ENCODE measurements around the gene TEX19. TPM values are rescaled to one million over a fixed set of nuclear protein-coding genes. Genes with fewer than 3 reads are reported as not detected.

TEX19 gene
- total and polyA plus RNA-seq, 2 of the 4 experiments (the other 2 are of a cell fraction), result under 0.01 to 0.03 TPM

- no peak for TF ChIP-seq RAD21 (IDR thresholded peaks at IDR 0.05; ENCODE audit: low read length)
- ChIA-PET POLR2A (ENCODE audit: unreplicated experiment) (interaction anchor here (0.5 kb wide), 1 partner anchor 24 kb away, joined by 3 read pairs; no protein-coding TSS in a partner anchor), CTCF (no interaction called here)
- no peak overlapping the region for H2BK5ac ChIP-seq (ENCODE audit: low read depth, low read length, poor library complexity, severe bottlenecking)
- H2AFZ ChIP-seq (replicated peaks; ENCODE audit: low read length, poor library complexity), result no peak overlapping the region
- DNase-seq (no peak), ATAC-seq (ENCODE audit: low read depth) (no peak; the same call in 1 of the 2 replicates)
- intact Hi-C loops (cut with micrococcal nuclease), result no loop called here
- no peak overlapping the region for H3K56ac ChIP-seq (ENCODE audit: extremely low read depth, insufficient read depth, low read length)
- H2BK120ac ChIP-seq (ENCODE audit: low read depth, low read length), result no peak overlapping the region
- no peak overlapping the region for H4K5ac ChIP-seq (ENCODE audit: low read depth, low read length)
- no peak overlapping the region for H2BK15ac ChIP-seq (ENCODE audit: low read depth, low read length)
- H3K23ac ChIP-seq (ENCODE audit: low read depth, low read length), result no peak overlapping the region
- H2AK9ac ChIP-seq (replicated peaks; ENCODE audit: low read depth, low read length, poor library complexity), result no peak overlapping the region
- no peak overlapping the region for H3K18ac ChIP-seq (ENCODE audit: low read depth, low read length)
- no peak overlapping the region for H3K4me2 ChIP-seq (ENCODE audit: low read depth, low read length)
- H3K4ac ChIP-seq (ENCODE audit: low read depth, low read length), result no peak overlapping the region
- H3K9me1 ChIP-seq (ENCODE audit: insufficient read depth, low read length), result peaks cover 7% of the 10 kb centered on the region; the same call in 1 of the 2 replicates
- no peaks in the 10 kb centered on the region for H3K4me1 ChIP-seq (ENCODE audit: control insufficient read depth, insufficient read depth, low read length)
- no peak overlapping the region for H3K9ac ChIP-seq (ENCODE audit: low read depth, low read length)
- in situ Hi-C loops (cut with MboI; ENCODE audit: low sequenced_read_pairs), result no loop called here
- peaks cover 46% of the 10 kb centered on the region for H3K27me3 ChIP-seq (ENCODE audit: control insufficient read depth, insufficient read depth, low read length)
- H3K9me3 ChIP-seq (ENCODE audit: control insufficient read depth, insufficient read depth, low read length), result no peaks in the 10 kb centered on the region
- no peak overlapping the region for H3K14ac ChIP-seq (replicated peaks; ENCODE audit: low read depth, low read length)
- WGBS, 2 experiments (ENCODE audit: extremely low coverage in 2 of 2, insufficient read length in 1 of 2), result 59% methylated on average over 14 of the region's 32 CpGs; no CpG with 5 or more reads in 1 of the 2 experiments
- no peak overlapping the region for H4K91ac ChIP-seq (ENCODE audit: insufficient read depth, low read depth, low read length)
- H3K36me3 ChIP-seq (ENCODE audit: control insufficient read depth, insufficient read depth, low read length), result no peaks in the 10 kb centered on the region
- no peak overlapping the region for H2BK20ac ChIP-seq (ENCODE audit: low read depth, low read length)
- no peaks in the 10 kb centered on the region for H3K79me1 ChIP-seq (ENCODE audit: low read depth in 1 of 2, low read length in 2 of 2)
- dilution Hi-C loops (cut with HindIII; ENCODE audit: low sequenced_read_pairs, unreplicated experiment), result no loop called here
- no TSS peak for BruUV-seq (replicated peaks)
- H3K27ac ChIP-seq (ENCODE audit: insufficient read depth, low read length), result no peak overlapping the region
- no peak overlapping the region for H4K8ac ChIP-seq (ENCODE audit: low read depth in 2 of 2, low read length in 2 of 2)
- no peak overlapping the region for H2AK5ac ChIP-seq (ENCODE audit: low read depth, low read length)
- peaks cover under 1% of the 10 kb centered on the region; the same call in 1 of the 2 replicates for H4K20me1 ChIP-seq (ENCODE audit: insufficient read depth, low read length)
- no peak overlapping the region for H3K4me3 ChIP-seq (ENCODE audit: insufficient read depth, low read depth, low read length)
Measured at GRCh38 chr17:82314727-82315605, 44.1 kb upstream of the TEX19 start.

Measured in IMR-90 (cell line).